ENCODE measurements around the gene VTI1B. TPM values are rescaled to one million over a fixed set of nuclear protein-coding genes. Genes with fewer than 3 reads are reported as not detected.

The VTI1B gene
- total RNA-seq, 1 donor from 2014 or later, result 195 TPM

Other genes with a start within 250 kb of the VTI1B start
- 1.7 TPM for gene TMEM229B, start 185.9 kb downstream of the VTI1B start, total RNA-seq
- 6.8 TPM for gene PLEKHH1, start 141.3 kb downstream of the VTI1B start, total RNA-seq
- gene PIGH, start 74.4 kb downstream of the VTI1B start, total RNA-seq, result 16.9 TPM
- gene ARG2, start 54.7 kb downstream of the VTI1B start, total RNA-seq, result 6.6 TPM
- gene RDH11, start 21.1 kb upstream of the VTI1B start, total RNA-seq, result 33.1 TPM
- not detected for gene RDH12, start 27.3 kb upstream of the VTI1B start, total RNA-seq
- 29.1 TPM for gene ZFYVE26, start 142.0 kb upstream of the VTI1B start, total RNA-seq
- 14.7 TPM for gene RAD51B, start 145.1 kb upstream of the VTI1B start, total RNA-seq